Neural cell (in vitro differentiated cells): ENCODE results near the gene DDX24. TPM values are rescaled to one million over a fixed set of nuclear protein-coding genes. Genes with fewer than 3 reads are reported as not detected.

Experiments
- H2AFZ ChIP-seq: fragments of 200-600, 300-800 bp; sonication (generic), shearing (Covaris generic); 2 replicates; pipeline ENCODE4 v1.6.0; 2014; ENCODE audit warnings: low read depth, mild to moderate bottlenecking, antibody characterized with exemption, low read length, moderate library complexity
- H3F3A ChIP-seq: fragments of 200-600 bp; shearing (Covaris generic); 2 replicates; pipeline ENCODE4 v1.6.1; 2016; ENCODE audit warnings: mild to moderate bottlenecking, moderate library complexity, mixed read lengths, antibody characterized with exemption, low read length; ENCODE audit not compliant: insufficient read depth, poor library complexity, severe bottlenecking
- H3K27ac ChIP-seq: fragments of 200-600, 300-800 bp; sonication (generic), shearing (Covaris generic); 2 replicates; pipeline ENCODE4 v1.5.1; 2014; ENCODE audit warnings: mild to moderate bottlenecking, low read length, moderate library complexity
- H3K27me3 ChIP-seq: fragments of 300-800, 200-600 bp; sonication (generic), shearing (Covaris generic); 2 replicates; pipeline ENCODE4 v1.6.0; 2014; ENCODE audit warnings: mild to moderate bottlenecking, low read depth, low read length, moderate library complexity; ENCODE audit not compliant: insufficient read depth
- H3K36me3 ChIP-seq: fragments of 300-800, 200-600 bp; sonication (generic), shearing (Covaris generic); 2 replicates; pipeline ENCODE4 v1.5.1; 2014; ENCODE audit warnings: mild to moderate bottlenecking, antibody characterized with exemption, low read length, moderate library complexity; ENCODE audit not compliant: insufficient read depth
- H3K4me2 ChIP-seq: fragments of 300-800, 200-600 bp; sonication (generic), shearing (Covaris generic); 2 replicates; pipeline ENCODE4 v1.6.0; 2014; ENCODE audit warnings: mild to moderate bottlenecking, low read length
- H3K4me3 ChIP-seq: fragments of 300-800, 200-600 bp; sonication (generic), shearing (Covaris generic); 2 replicates; pipeline ENCODE4 v1.5.1; 2014; ENCODE audit warnings: mild to moderate bottlenecking, low read length, moderate library complexity
- H3K79me2 ChIP-seq: fragments of 200-600 bp; shearing (Covaris generic); replicated peaks from 2 replicates; pipeline ENCODE4 v1.6.0; 2014; ENCODE audit warnings: mild to moderate bottlenecking, low read length, moderate library complexity; ENCODE audit not compliant: insufficient read depth
- H3K9ac ChIP-seq: fragments of 300-800, 200-600 bp; sonication (generic), shearing (Covaris generic); 2 replicates; pipeline ENCODE4 v1.6.1; 2016; ENCODE audit warnings: mild to moderate bottlenecking, low read length, mixed read lengths
- H3K9me2 ChIP-seq: fragments of 200-600 bp; shearing (Covaris generic); 2 replicates; pipeline ENCODE4 v1.6.1; 2016; ENCODE audit warnings: mild to moderate bottlenecking, low read length, mixed read lengths; ENCODE audit not compliant: insufficient read depth
- H3K9me3 ChIP-seq: fragments of 200-600, 300-800 bp; sonication (generic), shearing (Covaris generic); 2 replicates; pipeline ENCODE4 v1.6.1; 2016; ENCODE audit warnings: mild to moderate bottlenecking, mixed run types, low read length, moderate library complexity, mixed read lengths
- H4K20me1 ChIP-seq: fragments of 200-600 bp; shearing (Covaris generic); 2 replicates; pipeline ENCODE4 v1.6.1; 2016; ENCODE audit warnings: mild to moderate bottlenecking, mixed run types; ENCODE audit not compliant: insufficient read depth
- EP300 ChIP-seq: fragments of 450-650 bp; conservative IDR thresholded peaks from 2 replicates; pipeline ENCODE4 v1.6.1; 2014; ENCODE audit warnings: antibody characterized with exemption, mild to moderate bottlenecking, moderate library complexity; ENCODE audit not compliant: poor library complexity, severe bottlenecking
- EZH2 ChIP-seq: fragments of 200-600, 300-800 bp; shearing (Covaris generic), sonication (generic); IDR thresholded peaks from 2 replicates; pipeline ENCODE4 v1.6.1; 2014; ENCODE audit warnings: antibody characterized with exemption, low read length, borderline replicate concordance, mild to moderate bottlenecking; ENCODE audit not compliant: insufficient read depth, poor library complexity, severe bottlenecking
- MXI1 ChIP-seq: fragments of 450-650 bp; conservative IDR thresholded peaks from 2 replicates; pipeline ENCODE4 v1.6.1; 2014; ENCODE audit warnings: antibody characterized with exemption, mild to moderate bottlenecking; ENCODE audit not compliant: poor library complexity, severe bottlenecking
- POLR2AphosphoS5 ChIP-seq: IDR thresholded peaks from 2 replicates; pipeline ENCODE4 v1.6.1; 2012
- RAD21 ChIP-seq: fragments of 450-650 bp; conservative IDR thresholded peaks from 2 replicates; pipeline ENCODE4 v1.6.1; 2014; ENCODE audit warnings: antibody characterized with exemption, mild to moderate bottlenecking, moderate library complexity
- REST ChIP-seq: IDR thresholded peaks from 2 replicates; pipeline ENCODE4 v1.6.1; 2012; ENCODE audit warnings: borderline replicate concordance
- SMC3 ChIP-seq: fragments of 450-650 bp; conservative IDR thresholded peaks from 2 replicates; pipeline ENCODE4 v1.6.1; 2014; ENCODE audit warnings: antibody characterized with exemption, mild to moderate bottlenecking, moderate library complexity; ENCODE audit not compliant: poor library complexity
- TAF1 ChIP-seq: IDR thresholded peaks from 2 replicates; pipeline ENCODE4 v1.6.1; 2012; ENCODE audit warnings: low read depth
- polyA plus RNA-seq: library from polyadenylated mRNA; depleted of rRNA; stranded (reverse); fragments of >200 nt; gene quantifications from 2 replicates; pipeline ENCODE4 v1.2.3, GENCODE V29; 2014
- TF ChIP-seq, protein P1 (sequence below): fragments of 450-650 bp; IDR thresholded peaks from 2 replicates; pipeline ENCODE4 v1.5.1; 2014; ENCODE audit warnings: antibody characterized with exemption, mild to moderate bottlenecking, moderate library complexity; ENCODE audit not compliant: poor library complexity, severe bottlenecking

DDX24 gene
- polyA plus RNA-seq, 1 donor from 2014 or later, result 177 TPM

- no peaks in the 10 kb centered on the region for H3K79me2 ChIP-seq
- H3K9me2 ChIP-seq, result no peaks in the 10 kb centered on the region
- no peak overlapping the region for H2AFZ ChIP-seq
- TF ChIP-seq, protein P1, sequence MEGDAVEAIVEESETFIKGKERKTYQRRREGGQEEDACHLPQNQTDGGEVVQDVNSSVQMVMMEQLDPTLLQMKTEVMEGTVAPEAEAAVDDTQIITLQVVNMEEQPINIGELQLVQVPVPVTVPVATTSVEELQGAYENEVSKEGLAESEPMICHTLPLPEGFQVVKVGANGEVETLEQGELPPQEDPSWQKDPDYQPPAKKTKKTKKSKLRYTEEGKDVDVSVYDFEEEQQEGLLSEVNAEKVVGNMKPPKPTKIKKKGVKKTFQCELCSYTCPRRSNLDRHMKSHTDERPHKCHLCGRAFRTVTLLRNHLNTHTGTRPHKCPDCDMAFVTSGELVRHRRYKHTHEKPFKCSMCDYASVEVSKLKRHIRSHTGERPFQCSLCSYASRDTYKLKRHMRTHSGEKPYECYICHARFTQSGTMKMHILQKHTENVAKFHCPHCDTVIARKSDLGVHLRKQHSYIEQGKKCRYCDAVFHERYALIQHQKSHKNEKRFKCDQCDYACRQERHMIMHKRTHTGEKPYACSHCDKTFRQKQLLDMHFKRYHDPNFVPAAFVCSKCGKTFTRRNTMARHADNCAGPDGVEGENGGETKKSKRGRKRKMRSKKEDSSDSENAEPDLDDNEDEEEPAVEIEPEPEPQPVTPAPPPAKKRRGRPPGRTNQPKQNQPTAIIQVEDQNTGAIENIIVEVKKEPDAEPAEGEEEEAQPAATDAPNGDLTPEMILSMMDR, result no peak
- H3K9ac ChIP-seq, result no peak overlapping the region
- H3K4me3 ChIP-seq, result no peak overlapping the region
- no peak overlapping the region for H3K4me2 ChIP-seq
- H3K27ac ChIP-seq, result no peak overlapping the region
- no peaks in the 10 kb centered on the region for H3K27me3 ChIP-seq
- no peaks in the 10 kb centered on the region for H3F3A ChIP-seq
- no peaks in the 10 kb centered on the region for H3K9me3 ChIP-seq
- H4K20me1 ChIP-seq, result no peaks in the 10 kb centered on the region
- no peaks in the 10 kb centered on the region for H3K36me3 ChIP-seq
Measured at GRCh38 chr14:94031161-94031882, 49.7 kb downstream of the DDX24 start.

- H3K4me2 ChIP-seq, result no peak overlapping the region
- no peaks in the 10 kb centered on the region for H3K27me3 ChIP-seq
- no peaks in the 10 kb centered on the region for H4K20me1 ChIP-seq
Measured at GRCh38 chr14:94030571-94030970, 50.4 kb downstream of the DDX24 start.

GRCh38 chr14:94029671-94030203 is 51.3 kb downstream of the DDX24 start:
- no peak overlapping the region for H3K4me2 ChIP-seq
- no peak overlapping the region for H3K9ac ChIP-seq
- TF ChIP-seq EP300 (no peak), REST (no peak), POLR2AphosphoS5 (no peak), MXI1 (no peak), EZH2 (no peak), RAD21 (no peak), TAF1 (no peak), SMC3 (no peak)

More at GRCh38 chr14:94030571-94030970, 50.4 kb downstream of the DDX24 start:
- H3K79me2 ChIP-seq, result no peaks in the 10 kb centered on the region
- no peak overlapping the region for H3K9ac ChIP-seq
- H3K9me3 ChIP-seq, result no peaks in the 10 kb centered on the region
- no peak overlapping the region for H3K4me3 ChIP-seq
- H3F3A ChIP-seq, result no peaks in the 10 kb centered on the region
- no peak overlapping the region for H2AFZ ChIP-seq
- H3K36me3 ChIP-seq, result no peaks in the 10 kb centered on the region
- no peak overlapping the region for H3K27ac ChIP-seq
- no peaks in the 10 kb centered on the region for H3K9me2 ChIP-seq
- no peak for TF ChIP-seq REST

More at GRCh38 chr14:94029671-94030203, 51.3 kb downstream of the DDX24 start:
- no peaks in the 10 kb centered on the region for H3K9me2 ChIP-seq
- no peaks in the 10 kb centered on the region for H4K20me1 ChIP-seq
- H3K36me3 ChIP-seq, result no peaks in the 10 kb centered on the region
- H3K27me3 ChIP-seq, result no peaks in the 10 kb centered on the region
- H3K9me3 ChIP-seq, result no peaks in the 10 kb centered on the region
- H3K27ac ChIP-seq, result no peak overlapping the region
- H2AFZ ChIP-seq, result no peak overlapping the region
- H3K4me3 ChIP-seq, result no peak overlapping the region
- no peaks in the 10 kb centered on the region for H3F3A ChIP-seq
- H3K79me2 ChIP-seq, result no peaks in the 10 kb centered on the region
